Medulla oblongata (tissue), 1 donor: Measurements from ENCODE around the gene HEXD.
A peak's percentile ranks its signal among the peaks of the same experiment; 100 is the strongest.

Source experiments
- DNase-seq: peaks from one replicate; pipeline ENCODE4 v3.0.0-alpha.2; 2015; ENCODE audit errors: extremely low spot score

The HEXD gene

GRCh38 chr17:82414548-82415281, 3.4 kb upstream of the HEXD start:
- peak; percentile 69 for DNase-seq

GRCh38 chr17:82415336-82415735, 2.8 kb upstream of the HEXD start:
- no peak for DNase-seq

- no peak for DNase-seq
Measured at GRCh38 chr17:82415786-82416185, 2.4 kb upstream of the HEXD start.

GRCh38 chr17:82416264-82416663, 1.9 kb upstream of the HEXD start:
- DNase-seq = no peak

GRCh38 chr17:82416771-82417170, 1.4 kb upstream of the HEXD start:
- DNase-seq = no peak

- peak; percentile 21 for DNase-seq
Measured at GRCh38 chr17:82419540-82419939, 1.4 kb downstream of the HEXD start.

- no peak for DNase-seq
Measured at GRCh38 chr17:82424001-82424862, 6.1 kb downstream of the HEXD start.

- DNase-seq = no peak
Measured at GRCh38 chr17:82424863-82425159, 6.7 kb downstream of the HEXD start.

- DNase-seq = no peak
Measured at GRCh38 chr17:82428546-82428945, 10.4 kb downstream of the HEXD start.

GRCh38 chr17:82429824-82430223, 11.7 kb downstream of the HEXD start:
- DNase-seq = no peak

- DNase-seq = no peak
Measured at GRCh38 chr17:82432017-82432416, 13.9 kb downstream of the HEXD start.

GRCh38 chr17:82433560-82434215, 15.5 kb downstream of the HEXD start:
- no peak for DNase-seq

- no peak for DNase-seq
Measured at GRCh38 chr17:82434216-82434565, 16.0 kb downstream of the HEXD start.

GRCh38 chr17:82435103-82435502, 17.0 kb downstream of the HEXD start:
- DNase-seq = no peak

GRCh38 chr17:82435601-82436583, 17.7 kb downstream of the HEXD start:
- DNase-seq = no peak

GRCh38 chr17:82436601-82437324, 18.6 kb downstream of the HEXD start:
- no peak for DNase-seq

- no peak for DNase-seq
Measured at GRCh38 chr17:82437325-82437668, 19.1 kb downstream of the HEXD start.

GRCh38 chr17:82438401-82439193, 20.4 kb downstream of the HEXD start:
- DNase-seq = no peak

GRCh38 chr17:82439194-82439828, 21.2 kb downstream of the HEXD start:
- DNase-seq = no peak
